ENCODE data around the gene MAFG.

Gene MAFG

DNA sequence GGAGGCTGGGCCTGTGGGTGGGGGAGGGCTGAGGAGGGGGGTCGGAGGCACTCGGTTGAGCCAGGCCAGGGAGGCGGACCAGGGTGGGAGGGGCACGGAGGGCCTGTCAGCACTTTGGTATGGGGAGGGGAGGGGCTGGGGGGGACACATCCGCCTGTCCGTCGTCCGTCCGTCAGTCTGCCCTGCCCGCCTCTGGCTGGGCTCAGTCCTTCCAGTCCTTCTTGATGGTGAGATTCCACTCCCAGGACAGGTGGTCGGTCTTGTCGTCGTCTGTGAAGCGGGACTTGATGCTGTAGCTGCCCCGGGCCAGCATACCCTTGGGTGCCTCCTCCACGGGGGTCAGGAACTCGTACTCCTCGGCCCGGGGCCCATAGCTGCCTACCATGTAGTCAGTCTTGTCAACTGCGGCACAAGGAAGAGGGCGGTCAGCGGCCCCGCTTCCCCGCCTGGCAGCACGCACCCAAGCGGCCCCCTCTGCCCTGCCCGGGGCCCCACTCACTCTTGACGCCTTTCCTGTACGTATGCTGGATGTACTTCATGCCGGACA is 58.8 kb downstream of the MAFG start:
- DNase-seq (ENCODE audit: low spot score), result no peak
